DOHH2 (cell line): Measurements from ENCODE around the gene GLB1L2.
"Not testable (repeated sequence)": the region's sequence is repeated elsewhere in the genome, so short reads cannot be mapped to it uniquely, and the experiment has no call there.

Source experiments
- H3F3A ChIP-seq: fragments of 200-600 bp; sonication (generic), shearing (Covaris generic); 2 replicates; pipeline ENCODE4 v1.6.0; 2016; ENCODE audit warnings: antibody characterized with exemption, mild to moderate bottlenecking; ENCODE audit not compliant: control insufficient read depth, insufficient read depth
- H3K27ac ChIP-seq: fragments of 200-600 bp; sonication (generic); 2 replicates; pipeline ENCODE4 v1.5.1; 2014; ENCODE audit warnings: low read depth, mild to moderate bottlenecking, low read length, moderate library complexity
- H3K27me3 ChIP-seq: fragments of 200-600 bp; sonication (generic); 2 replicates; pipeline ENCODE4 v1.6.1; 2014; ENCODE audit warnings: mild to moderate bottlenecking, low read length, mixed read lengths; ENCODE audit not compliant: control insufficient read depth
- H3K36me3 ChIP-seq: fragments of 200-600 bp; sonication (generic); 2 replicates; pipeline ENCODE4 v1.6.1; 2014; ENCODE audit warnings: mild to moderate bottlenecking, low read length, moderate library complexity, mixed read lengths; ENCODE audit not compliant: control insufficient read depth
- H3K4me1 ChIP-seq: fragments of 200-600 bp; sonication (generic); 2 replicates; pipeline ENCODE4 v1.6.1; 2014; ENCODE audit warnings: mild to moderate bottlenecking, low read length, mixed read lengths; ENCODE audit not compliant: control insufficient read depth
- H3K4me2 ChIP-seq: fragments of 200-600 bp; sonication (generic); 2 replicates; pipeline ENCODE4 v1.6.0; 2014; ENCODE audit warnings: mild to moderate bottlenecking, low read length, moderate library complexity
- H3K4me3 ChIP-seq: fragments of 200-600 bp; sonication (generic); 2 replicates; pipeline ENCODE4 v1.5.1; 2014; ENCODE audit warnings: mild to moderate bottlenecking, low read length, mixed read lengths
- H3K79me2 ChIP-seq: fragments of 200-600 bp; sonication (generic); 2 replicates; pipeline ENCODE4 v1.6.1; 2014; ENCODE audit warnings: mild to moderate bottlenecking, low read length, mixed read lengths; ENCODE audit not compliant: control insufficient read depth
- H3K9me2 ChIP-seq: fragments of 200-600 bp; sonication (generic); replicated peaks from 2 replicates; pipeline ENCODE4 v1.6.1; 2014; ENCODE audit warnings: mild to moderate bottlenecking, low read length, mixed read lengths; ENCODE audit not compliant: control insufficient read depth
- H3K9me3 ChIP-seq: fragments of 200-600 bp; sonication (generic); 2 replicates; pipeline ENCODE4 v1.6.1; 2014; ENCODE audit warnings: antibody characterized with exemption, low read length, mixed read lengths; ENCODE audit not compliant: control insufficient read depth, insufficient read depth
- H4K20me1 ChIP-seq: fragments of 200-600 bp; sonication (generic); 2 replicates; pipeline ENCODE4 v1.6.0; 2014; ENCODE audit warnings: low read depth, mild to moderate bottlenecking, antibody characterized with exemption, low read length, moderate library complexity; ENCODE audit not compliant: control insufficient read depth, insufficient read depth
- EZH2phosphoT487 ChIP-seq: fragments of 200-600 bp; sonication (generic); IDR thresholded peaks from 2 replicates; pipeline ENCODE4 v1.6.1; 2017; ENCODE audit warnings: borderline replicate concordance, mild to moderate bottlenecking, antibody characterized with exemption, low read length, moderate library complexity, mixed read lengths
- TF ChIP-seq, protein P1 (sequence below): fragments of 200-600 bp; sonication (generic); IDR thresholded peaks from one replicate; pipeline ENCODE4 v1.5.1; 2014; ENCODE audit warnings: antibody characterized with exemption, mild to moderate bottlenecking, low read depth, low read length; ENCODE audit not compliant: poor library complexity, severe bottlenecking

The GLB1L2 gene

DNA sequence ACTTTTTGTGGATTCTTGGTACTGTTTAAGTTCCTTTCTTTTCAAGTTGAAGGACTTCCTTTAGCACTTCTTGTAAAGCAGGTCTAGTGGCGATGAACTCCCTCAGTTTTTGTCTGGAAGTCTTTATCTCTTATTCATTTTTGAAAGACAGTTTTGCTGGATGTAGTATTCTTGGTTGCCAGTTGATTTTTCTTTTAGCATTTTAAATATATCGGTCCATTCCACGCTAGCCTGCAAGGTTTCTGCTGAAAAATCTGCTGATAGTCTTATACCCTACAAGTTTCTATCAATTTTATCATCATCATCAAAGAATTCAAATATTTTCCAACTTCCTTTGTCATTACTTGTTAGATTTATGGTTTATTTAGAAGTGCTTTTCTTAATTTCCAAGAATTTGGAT, 14.7 kb upstream of the GLB1L2 start:
- Histone ChIP-seq H3K4me2 (no peak overlapping the region), H3K27me3 (peaks cover 2% of the 10 kb centered on the region; the same call in 1 of the 2 replicates), H3K9me3 (no peaks in the 10 kb centered on the region), H3F3A (no peaks in the 10 kb centered on the region), H4K20me1 (no peaks in the 10 kb centered on the region), H3K36me3 (no peaks in the 10 kb centered on the region), H3K4me3 (no peak overlapping the region), H3K4me1 (no peaks in the 10 kb centered on the region), H3K79me2 (no peaks in the 10 kb centered on the region), H3K9me2 (no peaks in the 10 kb centered on the region), H3K27ac (no peak overlapping the region)
- TF ChIP-seq EZH2phosphoT487, result no peak
- TF ChIP-seq, protein P1, sequence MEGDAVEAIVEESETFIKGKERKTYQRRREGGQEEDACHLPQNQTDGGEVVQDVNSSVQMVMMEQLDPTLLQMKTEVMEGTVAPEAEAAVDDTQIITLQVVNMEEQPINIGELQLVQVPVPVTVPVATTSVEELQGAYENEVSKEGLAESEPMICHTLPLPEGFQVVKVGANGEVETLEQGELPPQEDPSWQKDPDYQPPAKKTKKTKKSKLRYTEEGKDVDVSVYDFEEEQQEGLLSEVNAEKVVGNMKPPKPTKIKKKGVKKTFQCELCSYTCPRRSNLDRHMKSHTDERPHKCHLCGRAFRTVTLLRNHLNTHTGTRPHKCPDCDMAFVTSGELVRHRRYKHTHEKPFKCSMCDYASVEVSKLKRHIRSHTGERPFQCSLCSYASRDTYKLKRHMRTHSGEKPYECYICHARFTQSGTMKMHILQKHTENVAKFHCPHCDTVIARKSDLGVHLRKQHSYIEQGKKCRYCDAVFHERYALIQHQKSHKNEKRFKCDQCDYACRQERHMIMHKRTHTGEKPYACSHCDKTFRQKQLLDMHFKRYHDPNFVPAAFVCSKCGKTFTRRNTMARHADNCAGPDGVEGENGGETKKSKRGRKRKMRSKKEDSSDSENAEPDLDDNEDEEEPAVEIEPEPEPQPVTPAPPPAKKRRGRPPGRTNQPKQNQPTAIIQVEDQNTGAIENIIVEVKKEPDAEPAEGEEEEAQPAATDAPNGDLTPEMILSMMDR, result no peak

DNA sequence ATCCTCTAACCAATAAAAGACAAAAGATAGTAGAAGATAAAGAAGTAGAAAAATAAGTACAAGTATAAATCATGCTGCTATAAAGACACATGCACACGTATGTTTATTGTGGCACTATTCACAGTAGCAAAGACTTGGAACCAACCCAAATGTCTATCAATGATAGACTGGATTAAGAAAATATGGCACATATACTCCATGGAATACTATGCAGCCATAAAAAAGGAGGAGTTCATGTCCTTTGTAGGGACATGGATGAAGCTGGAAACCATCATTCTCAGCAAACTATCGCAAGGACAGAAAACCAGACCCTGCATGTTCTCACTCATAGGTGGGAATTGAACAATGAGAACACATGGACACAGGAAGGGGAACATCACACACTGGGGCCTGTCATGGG, 10.4 kb upstream of the GLB1L2 start:
- H3K9me3 ChIP-seq, H3K4me3 ChIP-seq, H3K4me2 ChIP-seq, H3K9me2 ChIP-seq, H3K36me3 ChIP-seq, H3K27me3 ChIP-seq, H3K4me1 ChIP-seq, H4K20me1 ChIP-seq, H3K27ac ChIP-seq, H3F3A ChIP-seq, H3K79me2 ChIP-seq: not testable (repeated sequence)

DNA sequence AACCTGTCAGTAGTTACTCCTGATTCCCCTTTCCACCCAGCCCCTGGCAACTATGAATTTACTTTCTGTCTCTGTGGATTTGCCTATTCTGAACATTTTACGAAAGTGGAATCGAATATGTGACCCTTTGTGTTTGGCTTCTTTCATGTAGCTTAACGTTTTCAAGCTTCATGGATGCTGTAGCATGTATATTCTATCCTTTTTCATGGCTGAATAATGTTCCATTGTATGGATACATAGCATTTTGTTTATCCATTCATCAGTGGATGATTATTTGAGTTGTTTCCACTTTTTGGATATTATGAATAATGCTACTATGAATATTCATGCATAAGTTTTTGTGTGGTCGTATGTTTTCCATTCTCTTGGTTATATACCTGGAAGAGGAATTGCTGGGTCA, 9.2 kb upstream of the GLB1L2 start:
- Histone ChIP-seq H3K9me3 (no peaks in the 10 kb centered on the region), H3F3A (no peaks in the 10 kb centered on the region)
- TF ChIP-seq EZH2phosphoT487, result no peak
- TF ChIP-seq, protein P1, result no peak

DNA sequence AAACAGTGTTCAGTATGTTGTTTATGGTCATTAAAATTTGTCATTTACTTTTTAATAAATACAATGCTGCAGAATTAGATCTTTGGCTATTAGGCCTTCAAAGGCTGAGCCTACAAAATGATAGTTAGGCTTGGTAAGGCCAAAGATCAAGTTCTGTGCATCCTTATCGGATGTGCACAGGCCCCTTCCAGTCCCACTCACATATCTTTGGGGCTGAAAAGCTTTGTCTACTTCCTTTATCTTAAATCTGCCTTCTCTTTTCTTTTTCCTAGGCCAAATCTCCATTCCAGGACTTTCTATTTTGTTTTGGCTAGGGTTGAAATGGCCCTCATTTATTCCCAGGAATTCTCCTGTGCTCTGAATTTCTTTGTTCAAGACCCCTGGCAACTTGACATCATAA, 3.4 kb upstream of the GLB1L2 start:
- H3K27ac ChIP-seq, result no peak overlapping the region
- H4K20me1 ChIP-seq, result no peaks in the 10 kb centered on the region
- no peak overlapping the region for H3K4me3 ChIP-seq
- H3K27me3 ChIP-seq, result no peaks in the 10 kb centered on the region
- no peaks in the 10 kb centered on the region for H3K79me2 ChIP-seq
- H3K9me3 ChIP-seq, result no peaks in the 10 kb centered on the region
- no peaks in the 10 kb centered on the region for H3K9me2 ChIP-seq
- TF ChIP-seq, protein P1, result no peak
- TF ChIP-seq EZH2phosphoT487, result no peak
- H3K4me2 ChIP-seq, result no peak overlapping the region
- H3K36me3 ChIP-seq, result no peaks in the 10 kb centered on the region
- no peaks in the 10 kb centered on the region for H3F3A ChIP-seq
- no peaks in the 10 kb centered on the region for H3K4me1 ChIP-seq

More for the DNA sequence above, 9.2 kb upstream of the GLB1L2 start:
- Histone ChIP-seq H3K4me2 (no peak overlapping the region), H3K79me2 (no peaks in the 10 kb centered on the region), H3K27me3 (no peaks in the 10 kb centered on the region), H4K20me1 (no peaks in the 10 kb centered on the region), H3K9me2 (no peaks in the 10 kb centered on the region), H3K27ac (no peak overlapping the region), H3K36me3 (no peaks in the 10 kb centered on the region), H3K4me1 (no peaks in the 10 kb centered on the region), H3K4me3 (no peak overlapping the region)
